HepG2 (cell line): ENCODE measurements around the gene KCTD6. TPM values are rescaled to one million over a fixed set of nuclear protein-coding genes. Genes with fewer than 3 reads are reported as not detected.

Source experiments
- ATF4 ChIP-seq, 2 experiments: fragments of 450-650 bp in 1 of 2; sonication (generic) in 1 of 2; formaldehyde crosslinking; IDR thresholded peaks; 2 replicates each; pipeline versions ENCODE4 v1.5.0 to v1.8.0; 2020 to 2022; ENCODE audit warnings: mild to moderate bottlenecking in 1 of 2, missing genetic modification reagents in 1 of 2
- GTF3A ChIP-seq: sonication (generic); formaldehyde crosslinking; conservative IDR thresholded peaks from 2 replicates; pipeline ENCODE4 v1.4.0; 2020; ENCODE audit warnings: mild to moderate bottlenecking, missing genetic modification reagents
- HNRNPLL ChIP-seq: fragments of 200-400 bp; formaldehyde crosslinking; IDR thresholded peaks from 2 replicates; pipeline ENCODE4 v1.6.1; 2017; ENCODE audit warnings: mild to moderate bottlenecking, low read depth, low read length; ENCODE audit not compliant: poor library complexity, severe bottlenecking
- HOXA3 ChIP-seq: sonication (generic); formaldehyde crosslinking; IDR thresholded peaks from 2 replicates; pipeline ENCODE4 v1.5.0; 2020; ENCODE audit warnings: missing genetic modification reagents
- NR2C2 ChIP-seq: sonication (generic); formaldehyde crosslinking; IDR thresholded peaks from 2 replicates; pipeline ENCODE4 v1.4.0; 2020; ENCODE audit warnings: missing genetic modification reagents, mild to moderate bottlenecking, moderate library complexity, borderline replicate concordance
- RXRB ChIP-seq: IDR thresholded peaks from 2 replicates; pipeline ENCODE4 v1.6.1; 2016; ENCODE audit warnings: borderline replicate concordance, missing genetic modification reagents, missing compliant biosample characterization
- SMYD3 ChIP-seq: sonication (generic); formaldehyde crosslinking; IDR thresholded peaks from 2 replicates; pipeline ENCODE4 v1.8.1; 2023; ENCODE audit warnings: mild to moderate bottlenecking, missing genetic modification reagents
- TBX2 ChIP-seq: sonication (generic); formaldehyde crosslinking; IDR thresholded peaks from 2 replicates; pipeline ENCODE4 v1.5.0; 2020; ENCODE audit warnings: missing genetic modification reagents, mild to moderate bottlenecking, borderline replicate concordance
- TEF ChIP-seq: sonication (generic); formaldehyde crosslinking; IDR thresholded peaks from 2 replicates; pipeline ENCODE4 v1.5.0; 2020; ENCODE audit warnings: missing genetic modification reagents
- ZBTB7A ChIP-seq: sonication (generic); formaldehyde crosslinking; IDR thresholded peaks from 2 replicates; pipeline ENCODE4 v1.8.0; 2022; ENCODE audit warnings: mild to moderate bottlenecking, missing genetic modification reagents
- ZKSCAN5 ChIP-seq: sonication (generic); formaldehyde crosslinking; IDR thresholded peaks from 2 replicates; pipeline ENCODE4 v1.5.1; 2020; ENCODE audit warnings: mild to moderate bottlenecking, missing genetic modification reagents
- ZNF234 ChIP-seq: sonication (generic); formaldehyde crosslinking; conservative IDR thresholded peaks from 2 replicates; pipeline ENCODE4 v1.5.1; 2020; ENCODE audit warnings: mild to moderate bottlenecking, missing genetic modification reagents
- ZNF562 ChIP-seq: sonication (generic); formaldehyde crosslinking; IDR thresholded peaks from 2 replicates; pipeline ENCODE4 v1.8.0; 2022; ENCODE audit warnings: missing genetic modification reagents, borderline replicate concordance
- ZNF674 ChIP-seq: sonication (generic); formaldehyde crosslinking; IDR thresholded peaks from 2 replicates; pipeline ENCODE4 v1.5.0; 2020; ENCODE audit warnings: low read depth, mild to moderate bottlenecking, missing genetic modification reagents
- ZNF790 ChIP-seq: sonication (generic); formaldehyde crosslinking; IDR thresholded peaks from 2 replicates; pipeline ENCODE4 v1.8.0; 2022; ENCODE audit warnings: missing genetic modification reagents, mild to moderate bottlenecking, borderline replicate concordance
- ZSCAN31 ChIP-seq: sonication (generic); formaldehyde crosslinking; IDR thresholded peaks from 2 replicates; pipeline ENCODE4 v1.5.0; 2020; ENCODE audit warnings: low read depth, mild to moderate bottlenecking, missing genetic modification reagents
- polyA plus RNA-seq, 8 experiments: library from polyadenylated mRNA; depleted of rRNA in 3 of 8; stranded (reverse) in 7 of 8; unstranded in 1 of 8; fragments of >200 nt; fragmentation: Illumina TruSeq in 4 of 8; extraction: Trizol in 4 of 8; gene quantifications; 2 replicates each; pipeline versions ENCODE4 v1.2.1 to v1.2.3, GENCODE V29; 2011 to 2016; ENCODE audit warnings: low read depth in 4 of 8, missing spikeins in 1 of 8, mixed read lengths in 1 of 8; ENCODE audit not compliant: insufficient read depth in 1 of 8
- total RNA-seq, 5 experiments: library from RNA; depleted of rRNA; stranded (reverse); fragments of >200 nt; fragmentation: Illumina TruSeq; extraction: Trizol; gene quantifications; 2 replicates each; pipeline ENCODE4 v1.2.3, GENCODE V29; 2016; ENCODE audit warnings: low read depth in 1 of 5
- TF ChIP-seq, protein P1 (sequence below): IDR thresholded peaks from 2 replicates; pipeline ENCODE4 v1.6.1; 2016; ENCODE audit warnings: control low read depth
- TF ChIP-seq, protein P2 (sequence below): sonication (generic); formaldehyde crosslinking; conservative IDR thresholded peaks from 2 replicates; pipeline ENCODE4 v1.5.0; 2020; ENCODE audit warnings: missing genetic modification reagents
- TF ChIP-seq, protein P3 (sequence below): sonication (generic); formaldehyde crosslinking; IDR thresholded peaks from 2 replicates; pipeline ENCODE4 v1.8.0; 2022; ENCODE audit warnings: mild to moderate bottlenecking, missing genetic modification reagents, moderate library complexity
- TF ChIP-seq, protein P4 (sequence below): IDR thresholded peaks from 2 replicates; pipeline ENCODE4 v1.6.1; 2018; ENCODE audit warnings: missing genetic modification reagents, mild to moderate bottlenecking, missing compliant biosample characterization

KCTD6 gene
- total and polyA plus RNA-seq, 2 of the 13 experiments (the other 11 are each of a cell fraction or from before 2014, with no cell fraction given), result 13.4 to 14.2 TPM

DNA sequence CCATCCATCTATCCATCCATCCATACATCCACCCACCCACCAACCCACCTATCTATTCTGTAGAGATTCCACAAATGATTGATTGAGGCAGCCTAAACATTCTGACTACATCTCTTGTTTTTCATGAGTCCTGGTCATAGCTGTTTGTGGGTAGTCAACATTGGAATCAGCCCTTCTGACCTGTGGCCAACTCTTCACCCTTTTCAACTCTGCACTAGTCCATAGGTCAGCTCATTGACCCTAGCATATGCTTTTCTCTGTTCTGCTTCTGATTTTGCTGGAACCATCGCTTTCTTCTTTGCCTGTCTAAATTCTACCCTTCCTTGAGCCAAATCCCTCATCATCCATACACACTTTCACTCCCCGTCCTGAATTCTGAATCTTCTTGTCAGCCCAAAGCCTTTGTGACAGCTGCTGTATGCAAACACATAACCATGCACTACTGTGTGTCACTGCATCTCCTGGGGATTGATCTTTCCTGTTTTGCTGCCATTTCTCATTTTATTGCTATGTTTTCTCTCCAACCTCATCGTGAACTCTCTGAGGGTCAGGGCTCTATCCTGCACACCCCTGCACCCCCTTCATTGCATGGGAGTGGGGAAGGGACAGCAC, 16.8 kb upstream of the KCTD6 start (continued):
- TF ChIP-seq ATF4 (CRISPR knock-in tag; IDR thresholded peaks at IDR 0.05), result no peak
- TF ChIP-seq ZNF234, result no peak
- peak; percentile 21; the same call in 1 of the 2 replicates for TF ChIP-seq HOXA3 (CRISPR knock-in tag)
- TF ChIP-seq, protein P1, sequence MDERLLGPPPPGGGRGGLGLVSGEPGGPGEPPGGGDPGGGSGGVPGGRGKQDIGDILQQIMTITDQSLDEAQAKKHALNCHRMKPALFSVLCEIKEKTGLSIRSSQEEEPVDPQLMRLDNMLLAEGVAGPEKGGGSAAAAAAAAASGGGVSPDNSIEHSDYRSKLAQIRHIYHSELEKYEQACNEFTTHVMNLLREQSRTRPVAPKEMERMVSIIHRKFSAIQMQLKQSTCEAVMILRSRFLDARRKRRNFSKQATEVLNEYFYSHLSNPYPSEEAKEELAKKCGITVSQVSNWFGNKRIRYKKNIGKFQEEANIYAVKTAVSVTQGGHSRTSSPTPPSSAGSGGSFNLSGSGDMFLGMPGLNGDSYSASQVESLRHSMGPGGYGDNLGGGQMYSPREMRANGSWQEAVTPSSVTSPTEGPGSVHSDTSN (CRISPR knock-in tag), result 0 out of 2 replicates have a peak, but pooled peaks have one; percentile 38
- TF ChIP-seq, protein P2, sequence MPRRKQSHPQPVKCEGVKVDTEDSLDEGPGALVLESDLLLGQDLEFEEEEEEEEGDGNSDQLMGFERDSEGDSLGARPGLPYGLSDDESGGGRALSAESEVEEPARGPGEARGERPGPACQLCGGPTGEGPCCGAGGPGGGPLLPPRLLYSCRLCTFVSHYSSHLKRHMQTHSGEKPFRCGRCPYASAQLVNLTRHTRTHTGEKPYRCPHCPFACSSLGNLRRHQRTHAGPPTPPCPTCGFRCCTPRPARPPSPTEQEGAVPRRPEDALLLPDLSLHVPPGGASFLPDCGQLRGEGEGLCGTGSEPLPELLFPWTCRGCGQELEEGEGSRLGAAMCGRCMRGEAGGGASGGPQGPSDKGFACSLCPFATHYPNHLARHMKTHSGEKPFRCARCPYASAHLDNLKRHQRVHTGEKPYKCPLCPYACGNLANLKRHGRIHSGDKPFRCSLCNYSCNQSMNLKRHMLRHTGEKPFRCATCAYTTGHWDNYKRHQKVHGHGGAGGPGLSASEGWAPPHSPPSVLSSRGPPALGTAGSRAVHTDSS (CRISPR knock-in tag), result no peak
- no peak for TF ChIP-seq ZNF562 (CRISPR knock-in tag)
- TF ChIP-seq, protein P3, sequence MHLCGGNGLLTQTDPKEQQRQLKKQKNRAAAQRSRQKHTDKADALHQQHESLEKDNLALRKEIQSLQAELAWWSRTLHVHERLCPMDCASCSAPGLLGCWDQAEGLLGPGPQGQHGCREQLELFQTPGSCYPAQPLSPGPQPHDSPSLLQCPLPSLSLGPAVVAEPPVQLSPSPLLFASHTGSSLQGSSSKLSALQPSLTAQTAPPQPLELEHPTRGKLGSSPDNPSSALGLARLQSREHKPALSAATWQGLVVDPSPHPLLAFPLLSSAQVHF, result no peak
- 0 out of 2 replicates have a peak, but pooled peaks have one; percentile 15 for TF ChIP-seq ZBTB7A (CRISPR knock-in tag)
- no peak for TF ChIP-seq HNRNPLL
- TF ChIP-seq, protein P4, sequence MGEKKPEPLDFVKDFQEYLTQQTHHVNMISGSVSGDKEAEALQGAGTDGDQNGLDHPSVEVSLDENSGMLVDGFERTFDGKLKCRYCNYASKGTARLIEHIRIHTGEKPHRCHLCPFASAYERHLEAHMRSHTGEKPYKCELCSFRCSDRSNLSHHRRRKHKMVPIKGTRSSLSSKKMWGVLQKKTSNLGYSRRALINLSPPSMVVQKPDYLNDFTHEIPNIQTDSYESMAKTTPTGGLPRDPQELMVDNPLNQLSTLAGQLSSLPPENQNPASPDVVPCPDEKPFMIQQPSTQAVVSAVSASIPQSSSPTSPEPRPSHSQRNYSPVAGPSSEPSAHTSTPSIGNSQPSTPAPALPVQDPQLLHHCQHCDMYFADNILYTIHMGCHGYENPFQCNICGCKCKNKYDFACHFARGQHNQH (CRISPR knock-in tag), result peak; percentile 22; the same call in 1 of the 2 replicates
- TF ChIP-seq GTF3A, result no peak
- no peak for TF ChIP-seq ZKSCAN5 (CRISPR knock-in tag)
- TF ChIP-seq RXRB (CRISPR knock-in tag), result peak; percentile 95
- peak; percentile 14; the same call in 1 of the 2 replicates for TF ChIP-seq TBX2 (CRISPR knock-in tag)
- no peak for TF ChIP-seq ZNF790 (CRISPR knock-in tag)
- TF ChIP-seq TEF (CRISPR knock-in tag), result no peak
- TF ChIP-seq SMYD3 (CRISPR knock-in tag), result no peak
- TF ChIP-seq ZSCAN31, result no peak
- TF ChIP-seq ZNF674 (CRISPR knock-in tag), result no peak
- TF ChIP-seq NR2C2, result peak; percentile 53; the same call in 1 of the 2 replicates
